GM18499 (cell line): Measurements from ENCODE around the gene GSTA5.
"Not testable (repeated sequence)": the region's sequence is repeated elsewhere in the genome, so short reads cannot be mapped to it uniquely, and the experiment has no call there.

Experiments used
- ATAC-seq: cut with Tn5 transposase; IDR thresholded peaks from one replicate; pipeline ENCODE4 v1.9.1; 2021; ENCODE audit warnings: moderate number of reproducible peaks; ENCODE audit not compliant: insufficient read depth, unreplicated experiment

Gene GSTA5

GRCh38 chr6:52840763-52841585 is at the start of gene GSTA5:
TSS of gene GSTA5 (minus strand) at chr6:52840813.
- no peak for ATAC-seq

- ATAC-seq, result no peak
Observed at GRCh38 chr6:52890018-52890417, 49.4 kb upstream of the GSTA5 start.

- ATAC-seq, result no peak
Observed at GRCh38 chr6:52887910-52888524, 47.4 kb upstream of the GSTA5 start.

GRCh38 chr6:52881996-52882841 is 41.6 kb upstream of the GSTA5 start:
- ATAC-seq, result peak; percentile 99

- ATAC-seq, result no peak
Observed at GRCh38 chr6:52881662-52881995, 41.0 kb upstream of the GSTA5 start.

GRCh38 chr6:52877786-52878185 is 37.2 kb upstream of the GSTA5 start:
- no peak for ATAC-seq

- peak; percentile 73 for ATAC-seq
Observed at GRCh38 chr6:52877168-52877567, 36.6 kb upstream of the GSTA5 start.

GRCh38 chr6:52876056-52876787 is 35.6 kb upstream of the GSTA5 start:
- no peak for ATAC-seq

GRCh38 chr6:52872031-52872430 is 31.4 kb upstream of the GSTA5 start:
- ATAC-seq, result no peak

GRCh38 chr6:52871621-52872020 is 31.0 kb upstream of the GSTA5 start:
- no peak for ATAC-seq

GRCh38 chr6:52870335-52871091 is 29.9 kb upstream of the GSTA5 start:
- ATAC-seq, result not testable (repeated sequence)

GRCh38 chr6:52868899-52869298 is 28.3 kb upstream of the GSTA5 start:
- not testable (repeated sequence) for ATAC-seq

- no peak for ATAC-seq
Observed at GRCh38 chr6:52868240-52868639, 27.6 kb upstream of the GSTA5 start.

- not testable (repeated sequence) for ATAC-seq
Observed at GRCh38 chr6:52861151-52861550, 20.5 kb upstream of the GSTA5 start.

- no peak for ATAC-seq
Observed at GRCh38 chr6:52858416-52858815, 17.8 kb upstream of the GSTA5 start.

GRCh38 chr6:52856137-52856536 is 15.5 kb upstream of the GSTA5 start:
- not testable (repeated sequence) for ATAC-seq

- no peak for ATAC-seq
Observed at GRCh38 chr6:52849137-52849536, 8.5 kb upstream of the GSTA5 start.

GRCh38 chr6:52846002-52846401 is 5.4 kb upstream of the GSTA5 start:
- no peak for ATAC-seq

- no peak for ATAC-seq
Observed at GRCh38 chr6:52843605-52844004, 3.0 kb upstream of the GSTA5 start.
